Skeletal muscle satellite cell (primary cell): ENCODE results near the gene RPUSD3.
"Not testable (repeated sequence)": the region's sequence is repeated elsewhere in the genome, so short reads cannot be mapped to it uniquely, and the experiment has no call there.

Experiments used
- H3K27me3 ChIP-seq: 2 replicates; pipeline ENCODE4 v1.7.0; 2013; ENCODE audit warnings: low read length; ENCODE audit not compliant: control insufficient read depth, insufficient read depth
- H3K36me3 ChIP-seq: 2 replicates; pipeline ENCODE4 v1.7.0; 2013; ENCODE audit warnings: mild to moderate bottlenecking, control low read depth, low read length; ENCODE audit not compliant: insufficient read depth
- H3K4me1 ChIP-seq: 2 replicates; pipeline ENCODE4 v1.7.0; 2013; ENCODE audit warnings: low read length; ENCODE audit not compliant: control insufficient read depth, insufficient read depth
- H3K4me2 ChIP-seq: 2 replicates; pipeline ENCODE4 v1.7.0; 2013; ENCODE audit warnings: mild to moderate bottlenecking, low read length
- H3K4me3 ChIP-seq: 2 replicates; pipeline ENCODE4 v1.7.0; 2013; ENCODE audit warnings: low read length
- H3K9ac ChIP-seq: 2 replicates; pipeline ENCODE4 v1.7.0; 2013; ENCODE audit warnings: mild to moderate bottlenecking, low read depth, low read length, moderate library complexity
- H3K9me3 ChIP-seq: replicated peaks from 2 replicates; pipeline ENCODE4 v1.7.0; 2013; ENCODE audit warnings: mild to moderate bottlenecking, control low read depth, low read length

RPUSD3 gene

DNA sequence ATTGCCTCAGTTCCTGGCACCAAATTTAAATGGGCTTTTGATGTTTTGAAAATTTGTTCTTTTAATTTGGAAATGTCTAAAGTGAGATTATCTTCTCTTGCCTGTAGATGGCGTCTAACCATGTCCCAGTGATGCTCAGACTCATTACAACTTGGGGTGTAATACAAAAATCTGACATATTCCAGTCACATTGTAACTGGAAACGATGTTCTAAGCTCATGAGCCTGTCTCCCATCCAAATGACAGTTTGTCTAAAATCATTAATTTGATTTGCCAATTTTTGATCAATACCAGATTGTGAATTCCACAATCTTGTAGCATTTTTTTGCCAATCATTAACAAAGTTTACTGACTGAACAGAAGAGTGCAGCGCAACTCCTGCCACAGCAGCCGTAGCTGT lies 5.1 kb upstream of the RPUSD3 start:
- not testable (repeated sequence) for H3K9me3 ChIP-seq, H3K9ac ChIP-seq, H3K27me3 ChIP-seq, H3K4me1 ChIP-seq, H3K36me3 ChIP-seq, H3K4me2 ChIP-seq, H3K4me3 ChIP-seq

DNA sequence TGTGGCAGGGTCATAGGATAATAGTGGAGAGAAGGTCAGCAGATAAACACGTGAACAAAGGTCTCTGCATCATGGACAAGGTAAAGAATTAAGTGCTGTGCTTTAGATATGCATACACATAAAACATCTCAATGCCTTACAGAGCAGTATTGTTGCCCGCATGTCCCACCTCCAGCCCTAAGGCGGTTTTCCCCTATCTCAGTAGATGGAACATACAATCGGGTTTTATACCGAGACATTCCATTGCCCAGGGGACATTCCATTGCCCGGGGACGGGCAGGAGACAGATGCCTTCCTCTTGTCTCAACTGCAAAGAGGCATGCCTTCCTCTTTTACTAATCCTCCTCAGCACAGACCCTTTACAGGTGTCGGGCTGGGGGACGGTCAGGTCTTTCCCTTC lies 4.1 kb upstream of the RPUSD3 start:
- H3K9me3 ChIP-seq, H3K4me2 ChIP-seq, H3K9ac ChIP-seq, H3K4me1 ChIP-seq, H3K4me3 ChIP-seq, H3K36me3 ChIP-seq, H3K27me3 ChIP-seq: not testable (repeated sequence)

DNA sequence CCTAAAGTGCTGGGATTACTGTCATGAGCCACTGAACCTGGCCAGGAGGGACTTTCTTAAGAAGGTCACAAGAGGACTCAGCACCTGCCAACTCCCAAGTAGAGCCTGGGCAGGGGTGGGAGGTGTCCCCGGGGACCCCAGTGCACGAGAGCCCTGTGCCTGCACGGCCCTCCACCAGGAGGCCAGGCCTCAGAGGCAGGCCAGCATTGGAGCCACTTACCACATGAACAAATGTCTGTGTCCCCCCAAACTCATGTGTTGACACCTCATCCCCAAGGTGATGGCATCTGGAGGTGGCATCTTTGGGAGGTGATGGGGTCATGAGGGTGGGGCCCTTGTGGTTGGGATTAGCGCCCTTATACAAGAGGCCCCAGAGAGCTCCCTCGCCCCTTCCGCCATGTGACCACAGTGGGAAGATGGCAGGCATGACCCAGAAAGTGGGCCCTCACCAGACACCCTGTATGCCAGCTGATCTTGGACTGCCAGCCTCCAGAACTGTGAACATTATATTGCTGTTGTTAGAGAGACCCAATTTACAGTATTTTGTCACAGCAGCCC lies 3.2 kb upstream of the RPUSD3 start:
- Histone ChIP-seq H3K4me1 (peaks cover 12% of the 10 kb centered on the region), H3K4me2 (no peak overlapping the region), H3K4me3 (no peak overlapping the region), H3K9ac (no peak overlapping the region), H3K36me3 (peaks cover 3% of the 10 kb centered on the region), H3K27me3 (no peaks in the 10 kb centered on the region), H3K9me3 (no peaks in the 10 kb centered on the region)

DNA sequence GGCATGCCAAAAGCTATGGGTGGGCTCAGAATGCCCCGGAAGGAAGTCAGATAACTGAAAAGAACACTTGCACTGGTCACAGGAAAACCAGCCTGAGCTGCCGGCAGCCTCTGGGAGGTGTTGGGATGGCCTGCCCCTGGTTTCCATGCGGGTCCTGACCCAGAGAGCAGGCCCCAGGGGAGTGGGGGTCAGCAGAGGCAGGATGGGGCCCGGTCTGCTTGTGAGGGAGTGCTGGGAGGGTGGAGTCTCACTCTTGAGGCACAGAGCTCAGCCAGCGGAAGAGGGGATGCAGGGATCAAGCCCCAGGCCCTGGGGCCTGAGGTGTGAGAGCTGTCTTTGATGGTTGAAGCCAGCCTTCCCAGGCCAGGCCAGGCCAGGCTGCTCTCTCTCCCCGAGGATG lies 2.4 kb upstream of the RPUSD3 start:
- H3K4me1 ChIP-seq: peaks cover 12% of the 10 kb centered on the region
- H3K9ac ChIP-seq: no peak overlapping the region
- no peaks in the 10 kb centered on the region for H3K9me3 ChIP-seq
- peaks cover 10% of the 10 kb centered on the region for H3K36me3 ChIP-seq
- H3K4me3 ChIP-seq: no peak overlapping the region
- no peaks in the 10 kb centered on the region for H3K27me3 ChIP-seq
- H3K4me2 ChIP-seq: no peak overlapping the region

DNA sequence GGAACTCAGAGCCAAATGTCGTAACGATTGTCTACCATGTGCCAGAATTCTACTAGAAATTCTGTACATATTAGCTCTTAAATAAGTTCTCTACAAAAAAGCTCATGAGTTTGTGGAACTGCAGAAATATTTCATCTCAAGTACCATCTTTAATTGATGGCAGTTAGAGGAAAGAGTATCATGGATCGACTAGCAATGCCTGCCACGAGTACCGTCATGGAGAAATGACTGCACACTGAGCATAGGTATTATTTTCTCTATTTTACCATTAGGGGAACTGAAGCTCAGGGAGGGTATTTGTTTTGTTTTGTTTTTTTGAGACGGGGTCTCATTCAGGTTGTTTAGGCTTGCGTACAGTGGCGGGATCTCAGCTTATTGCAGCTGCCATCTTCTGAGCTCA lies 2.8 kb downstream of the RPUSD3 start:
- Histone ChIP-seq H3K27me3 (no peaks in the 10 kb centered on the region), H3K4me1 (peaks cover 12% of the 10 kb centered on the region), H3K4me2 (no peak overlapping the region), H3K9ac (no peak overlapping the region), H3K36me3 (peaks cover 40% of the 10 kb centered on the region), H3K9me3 (no peaks in the 10 kb centered on the region), H3K4me3 (no peak overlapping the region)

GRCh38 chr3:9838856-9839255 lies 5.0 kb downstream of the RPUSD3 start:
- Histone ChIP-seq H3K4me1 (peaks cover 7% of the 10 kb centered on the region), H3K4me2 (no peak overlapping the region), H3K27me3 (no peaks in the 10 kb centered on the region), H3K9ac (no peak overlapping the region), H3K4me3 (no peak overlapping the region), H3K9me3 (no peaks in the 10 kb centered on the region), H3K36me3 (peaks cover 56% of the 10 kb centered on the region)

GRCh38 chr3:9837701-9838582 lies 5.9 kb downstream of the RPUSD3 start:
- Histone ChIP-seq H3K36me3 (peaks cover 59% of the 10 kb centered on the region), H3K4me3 (no peak overlapping the region), H3K4me2 (no peak overlapping the region), H3K27me3 (no peaks in the 10 kb centered on the region), H3K9ac (no peak overlapping the region), H3K9me3 (no peaks in the 10 kb centered on the region), H3K4me1 (peaks cover 5% of the 10 kb centered on the region)

GRCh38 chr3:9834520-9835380 lies 9.1 kb downstream of the RPUSD3 start:
- Histone ChIP-seq H3K9me3 (no peaks in the 10 kb centered on the region), H3K27me3 (no peaks in the 10 kb centered on the region), H3K4me2 (no peak overlapping the region), H3K36me3 (peaks cover 42% of the 10 kb centered on the region), H3K4me3 (no peak overlapping the region), H3K9ac (no peak overlapping the region), H3K4me1 (no peaks in the 10 kb centered on the region)

DNA sequence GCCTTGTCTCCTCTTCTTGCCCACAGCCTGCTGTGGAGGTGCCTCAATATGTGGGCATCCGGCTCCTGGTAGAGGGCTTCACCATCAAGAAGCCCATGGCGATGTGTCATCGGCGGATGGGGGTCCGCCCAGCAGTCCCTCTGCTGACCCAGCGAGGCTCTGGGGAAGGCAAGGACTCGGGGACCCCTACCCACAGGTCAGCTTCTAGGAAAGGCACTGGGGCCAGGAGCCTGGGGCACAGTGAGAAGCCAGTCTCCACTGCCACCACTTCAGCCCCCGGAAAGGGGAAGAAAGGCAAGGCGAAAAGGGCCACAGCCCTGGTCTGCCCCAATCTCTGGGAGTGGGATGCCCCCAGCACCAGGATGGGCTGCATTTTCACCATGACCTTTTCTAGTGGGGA lies 10.7 kb downstream of the RPUSD3 start:
- no peak overlapping the region for H3K4me3 ChIP-seq
- H3K4me1 ChIP-seq: no peaks in the 10 kb centered on the region
- H3K9ac ChIP-seq: no peak overlapping the region
- no peaks in the 10 kb centered on the region for H3K9me3 ChIP-seq
- no peaks in the 10 kb centered on the region for H3K27me3 ChIP-seq
- H3K4me2 ChIP-seq: no peak overlapping the region
- H3K36me3 ChIP-seq: peaks cover 34% of the 10 kb centered on the region

DNA sequence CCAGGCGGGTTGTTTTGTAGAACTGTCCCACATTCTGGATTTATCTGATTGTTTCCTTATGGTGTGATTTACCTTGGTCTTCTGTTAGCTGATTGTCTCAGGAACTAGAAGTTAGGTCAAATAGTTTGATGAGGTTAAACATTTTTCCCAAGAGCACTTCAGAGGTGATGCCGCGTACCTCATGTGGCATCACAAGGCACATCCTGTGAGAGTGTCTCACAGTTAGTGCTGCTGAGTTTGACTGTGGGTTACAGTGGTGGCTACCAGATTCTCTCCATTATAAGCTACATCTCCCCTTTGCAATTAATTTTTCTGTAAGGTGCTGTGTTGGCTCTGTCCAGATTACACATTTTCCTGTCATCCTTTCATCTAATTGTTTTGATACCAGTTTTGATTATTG lies 12.6 kb downstream of the RPUSD3 start:
- no peaks in the 10 kb centered on the region for H3K4me1 ChIP-seq
- peaks cover 39% of the 10 kb centered on the region for H3K36me3 ChIP-seq
- no peak overlapping the region for H3K9ac ChIP-seq
- H3K4me2 ChIP-seq: no peak overlapping the region
- H3K4me3 ChIP-seq: no peak overlapping the region
- no peaks in the 10 kb centered on the region for H3K9me3 ChIP-seq
- no peaks in the 10 kb centered on the region for H3K27me3 ChIP-seq

GRCh38 chr3:9828801-9829755 lies 14.7 kb downstream of the RPUSD3 start:
- Histone ChIP-seq H3K9ac (no peak overlapping the region), H3K27me3 (no peaks in the 10 kb centered on the region), H3K4me2 (no peak overlapping the region), H3K9me3 (no peaks in the 10 kb centered on the region), H3K36me3 (peaks cover 23% of the 10 kb centered on the region), H3K4me3 (no peak overlapping the region), H3K4me1 (no peaks in the 10 kb centered on the region)
